Measurements from ENCODE around the gene IL1RL2. TPM values are rescaled to one million over a fixed set of nuclear protein-coding genes. Genes with fewer than 3 reads are reported as not detected.

Gene IL1RL2
- total RNA-seq, 1 experiment from 2014 or later, result not detected

DNA sequence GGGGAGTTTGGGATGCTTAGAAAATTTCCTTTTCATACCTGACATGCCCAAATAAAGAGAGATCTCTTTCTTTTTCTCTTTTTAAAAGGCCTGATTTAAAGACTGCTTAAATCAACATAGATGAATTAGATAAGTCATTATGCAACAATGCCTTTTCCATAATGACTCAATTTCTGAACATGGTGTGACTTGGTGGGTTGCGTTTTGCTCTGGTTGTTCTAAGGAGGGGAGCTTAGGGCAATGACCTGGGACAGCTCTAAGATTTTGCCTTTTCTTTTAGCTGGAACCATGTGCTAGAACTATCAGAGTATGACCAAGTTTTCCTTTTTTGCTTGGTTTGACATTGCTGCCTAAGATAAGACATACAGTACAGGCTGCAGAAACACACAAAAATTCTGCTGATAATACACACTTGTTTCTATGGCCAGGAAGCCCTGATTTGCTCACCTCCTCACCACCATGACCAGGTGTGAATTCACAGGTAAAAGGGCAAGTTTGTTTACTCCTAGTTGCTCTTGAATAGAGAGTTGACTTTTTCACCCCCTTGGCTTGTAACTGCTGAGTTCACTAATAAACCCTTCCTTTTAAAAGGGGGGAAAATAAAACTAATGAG, 66.4 kb downstream of the IL1RL2 start:
- ATAC-seq (no peak), DNase-seq (ENCODE audit: low spot score) (no peak)
- TF ChIP-seq, protein P1, sequence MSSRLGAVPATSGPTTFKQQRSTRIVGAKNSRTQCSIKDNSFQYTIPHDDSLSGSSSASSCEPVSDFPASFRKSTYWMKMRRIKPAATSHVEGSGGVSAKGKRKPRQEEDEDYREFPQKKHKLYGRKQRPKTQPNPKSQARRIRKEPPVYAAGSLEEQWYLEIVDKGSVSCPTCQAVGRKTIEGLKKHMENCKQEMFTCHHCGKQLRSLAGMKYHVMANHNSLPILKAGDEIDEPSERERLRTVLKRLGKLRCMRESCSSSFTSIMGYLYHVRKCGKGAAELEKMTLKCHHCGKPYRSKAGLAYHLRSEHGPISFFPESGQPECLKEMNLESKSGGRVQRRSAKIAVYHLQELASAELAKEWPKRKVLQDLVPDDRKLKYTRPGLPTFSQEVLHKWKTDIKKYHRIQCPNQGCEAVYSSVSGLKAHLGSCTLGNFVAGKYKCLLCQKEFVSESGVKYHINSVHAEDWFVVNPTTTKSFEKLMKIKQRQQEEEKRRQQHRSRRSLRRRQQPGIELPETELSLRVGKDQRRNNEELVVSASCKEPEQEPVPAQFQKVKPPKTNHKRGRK (CRISPR knock-in tag; IDR thresholded peaks at IDR 0.05; ENCODE audit: borderline replicate concordance), result no peak
- TF ChIP-seq, protein P2, sequence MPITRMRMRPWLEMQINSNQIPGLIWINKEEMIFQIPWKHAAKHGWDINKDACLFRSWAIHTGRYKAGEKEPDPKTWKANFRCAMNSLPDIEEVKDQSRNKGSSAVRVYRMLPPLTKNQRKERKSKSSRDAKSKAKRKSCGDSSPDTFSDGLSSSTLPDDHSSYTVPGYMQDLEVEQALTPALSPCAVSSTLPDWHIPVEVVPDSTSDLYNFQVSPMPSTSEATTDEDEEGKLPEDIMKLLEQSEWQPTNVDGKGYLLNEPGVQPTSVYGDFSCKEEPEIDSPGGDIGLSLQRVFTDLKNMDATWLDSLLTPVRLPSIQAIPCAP (CRISPR knock-in tag; IDR thresholded peaks at IDR 0.05), result no peak
- TF ChIP-seq, protein P3, sequence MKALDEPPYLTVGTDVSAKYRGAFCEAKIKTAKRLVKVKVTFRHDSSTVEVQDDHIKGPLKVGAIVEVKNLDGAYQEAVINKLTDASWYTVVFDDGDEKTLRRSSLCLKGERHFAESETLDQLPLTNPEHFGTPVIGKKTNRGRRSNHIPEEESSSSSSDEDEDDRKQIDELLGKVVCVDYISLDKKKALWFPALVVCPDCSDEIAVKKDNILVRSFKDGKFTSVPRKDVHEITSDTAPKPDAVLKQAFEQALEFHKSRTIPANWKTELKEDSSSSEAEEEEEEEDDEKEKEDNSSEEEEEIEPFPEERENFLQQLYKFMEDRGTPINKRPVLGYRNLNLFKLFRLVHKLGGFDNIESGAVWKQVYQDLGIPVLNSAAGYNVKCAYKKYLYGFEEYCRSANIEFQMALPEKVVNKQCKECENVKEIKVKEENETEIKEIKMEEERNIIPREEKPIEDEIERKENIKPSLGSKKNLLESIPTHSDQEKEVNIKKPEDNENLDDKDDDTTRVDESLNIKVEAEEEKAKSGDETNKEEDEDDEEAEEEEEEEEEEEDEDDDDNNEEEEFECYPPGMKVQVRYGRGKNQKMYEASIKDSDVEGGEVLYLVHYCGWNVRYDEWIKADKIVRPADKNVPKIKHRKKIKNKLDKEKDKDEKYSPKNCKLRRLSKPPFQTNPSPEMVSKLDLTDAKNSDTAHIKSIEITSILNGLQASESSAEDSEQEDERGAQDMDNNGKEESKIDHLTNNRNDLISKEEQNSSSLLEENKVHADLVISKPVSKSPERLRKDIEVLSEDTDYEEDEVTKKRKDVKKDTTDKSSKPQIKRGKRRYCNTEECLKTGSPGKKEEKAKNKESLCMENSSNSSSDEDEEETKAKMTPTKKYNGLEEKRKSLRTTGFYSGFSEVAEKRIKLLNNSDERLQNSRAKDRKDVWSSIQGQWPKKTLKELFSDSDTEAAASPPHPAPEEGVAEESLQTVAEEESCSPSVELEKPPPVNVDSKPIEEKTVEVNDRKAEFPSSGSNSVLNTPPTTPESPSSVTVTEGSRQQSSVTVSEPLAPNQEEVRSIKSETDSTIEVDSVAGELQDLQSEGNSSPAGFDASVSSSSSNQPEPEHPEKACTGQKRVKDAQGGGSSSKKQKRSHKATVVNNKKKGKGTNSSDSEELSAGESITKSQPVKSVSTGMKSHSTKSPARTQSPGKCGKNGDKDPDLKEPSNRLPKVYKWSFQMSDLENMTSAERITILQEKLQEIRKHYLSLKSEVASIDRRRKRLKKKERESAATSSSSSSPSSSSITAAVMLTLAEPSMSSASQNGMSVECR (CRISPR knock-in tag; IDR thresholded peaks at IDR 0.05; ENCODE audit: borderline replicate concordance), result no peak
- TF ChIP-seq ZSCAN18 (CRISPR knock-in tag; IDR thresholded peaks at IDR 0.05) (no peak), CDX4 (CRISPR knock-in tag; IDR thresholded peaks at IDR 0.05; ENCODE audit: borderline replicate concordance) (no peak), TCF7 (CRISPR knock-in tag; IDR thresholded peaks at IDR 0.05; ENCODE audit: low read depth) (no peak), ZNF232 (CRISPR knock-in tag; IDR thresholded peaks at IDR 0.05) (no peak), ZBTB21 (CRISPR knock-in tag; IDR thresholded peaks at IDR 0.05; ENCODE audit: borderline replicate concordance) (no peak), HMGA2 (CRISPR knock-in tag; IDR thresholded peaks at IDR 0.05) (no peak), GABPB1 (CRISPR knock-in tag; IDR thresholded peaks at IDR 0.05) (no peak), FOXP1 (CRISPR knock-in tag; IDR thresholded peaks at IDR 0.05; ENCODE audit: borderline replicate concordance) (no peak), IRF2 (CRISPR knock-in tag; IDR thresholded peaks at IDR 0.05; ENCODE audit: borderline replicate concordance, low read depth) (no peak), PRRX2 (CRISPR knock-in tag; IDR thresholded peaks at IDR 0.05) (no peak), SMAD3 (CRISPR knock-in tag; IDR thresholded peaks at IDR 0.05; ENCODE audit: borderline replicate concordance) (no peak), CREM (CRISPR knock-in tag; IDR thresholded peaks at IDR 0.05) (no peak), ERG (CRISPR knock-in tag; IDR thresholded peaks at IDR 0.05) (no peak), ZNF219 (CRISPR knock-in tag; IDR thresholded peaks at IDR 0.05; ENCODE audit: borderline replicate concordance) (no peak)
- TF ChIP-seq, protein P4, sequence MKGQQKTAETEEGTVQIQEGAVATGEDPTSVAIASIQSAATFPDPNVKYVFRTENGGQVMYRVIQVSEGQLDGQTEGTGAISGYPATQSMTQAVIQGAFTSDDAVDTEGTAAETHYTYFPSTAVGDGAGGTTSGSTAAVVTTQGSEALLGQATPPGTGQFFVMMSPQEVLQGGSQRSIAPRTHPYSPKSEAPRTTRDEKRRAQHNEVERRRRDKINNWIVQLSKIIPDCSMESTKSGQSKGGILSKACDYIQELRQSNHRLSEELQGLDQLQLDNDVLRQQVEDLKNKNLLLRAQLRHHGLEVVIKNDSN (CRISPR knock-in tag; IDR thresholded peaks at IDR 0.05), result no peak
- TF ChIP-seq, protein P5, sequence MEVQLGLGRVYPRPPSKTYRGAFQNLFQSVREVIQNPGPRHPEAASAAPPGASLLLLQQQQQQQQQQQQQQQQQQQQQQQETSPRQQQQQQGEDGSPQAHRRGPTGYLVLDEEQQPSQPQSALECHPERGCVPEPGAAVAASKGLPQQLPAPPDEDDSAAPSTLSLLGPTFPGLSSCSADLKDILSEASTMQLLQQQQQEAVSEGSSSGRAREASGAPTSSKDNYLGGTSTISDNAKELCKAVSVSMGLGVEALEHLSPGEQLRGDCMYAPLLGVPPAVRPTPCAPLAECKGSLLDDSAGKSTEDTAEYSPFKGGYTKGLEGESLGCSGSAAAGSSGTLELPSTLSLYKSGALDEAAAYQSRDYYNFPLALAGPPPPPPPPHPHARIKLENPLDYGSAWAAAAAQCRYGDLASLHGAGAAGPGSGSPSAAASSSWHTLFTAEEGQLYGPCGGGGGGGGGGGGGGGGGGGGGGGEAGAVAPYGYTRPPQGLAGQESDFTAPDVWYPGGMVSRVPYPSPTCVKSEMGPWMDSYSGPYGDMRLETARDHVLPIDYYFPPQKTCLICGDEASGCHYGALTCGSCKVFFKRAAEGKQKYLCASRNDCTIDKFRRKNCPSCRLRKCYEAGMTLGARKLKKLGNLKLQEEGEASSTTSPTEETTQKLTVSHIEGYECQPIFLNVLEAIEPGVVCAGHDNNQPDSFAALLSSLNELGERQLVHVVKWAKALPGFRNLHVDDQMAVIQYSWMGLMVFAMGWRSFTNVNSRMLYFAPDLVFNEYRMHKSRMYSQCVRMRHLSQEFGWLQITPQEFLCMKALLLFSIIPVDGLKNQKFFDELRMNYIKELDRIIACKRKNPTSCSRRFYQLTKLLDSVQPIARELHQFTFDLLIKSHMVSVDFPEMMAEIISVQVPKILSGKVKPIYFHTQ (CRISPR knock-in tag; IDR thresholded peaks at IDR 0.05), result no peak
- TF ChIP-seq, protein P6, sequence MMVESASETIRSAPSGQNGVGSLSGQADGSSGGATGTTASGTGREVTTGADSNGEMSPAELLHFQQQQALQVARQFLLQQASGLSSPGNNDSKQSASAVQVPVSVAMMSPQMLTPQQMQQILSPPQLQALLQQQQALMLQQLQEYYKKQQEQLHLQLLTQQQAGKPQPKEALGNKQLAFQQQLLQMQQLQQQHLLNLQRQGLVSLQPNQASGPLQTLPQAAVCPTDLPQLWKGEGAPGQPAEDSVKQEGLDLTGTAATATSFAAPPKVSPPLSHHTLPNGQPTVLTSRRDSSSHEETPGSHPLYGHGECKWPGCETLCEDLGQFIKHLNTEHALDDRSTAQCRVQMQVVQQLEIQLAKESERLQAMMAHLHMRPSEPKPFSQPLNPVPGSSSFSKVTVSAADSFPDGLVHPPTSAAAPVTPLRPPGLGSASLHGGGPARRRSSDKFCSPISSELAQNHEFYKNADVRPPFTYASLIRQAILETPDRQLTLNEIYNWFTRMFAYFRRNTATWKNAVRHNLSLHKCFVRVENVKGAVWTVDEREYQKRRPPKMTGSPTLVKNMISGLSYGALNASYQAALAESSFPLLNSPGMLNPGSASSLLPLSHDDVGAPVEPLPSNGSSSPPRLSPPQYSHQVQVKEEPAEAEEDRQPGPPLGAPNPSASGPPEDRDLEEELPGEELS (CRISPR knock-in tag; IDR thresholded peaks at IDR 0.05), result no peak
- POLR2A ChIA-PET, result no interaction called here
- H3K4me1 Mint-ChIP-seq, result peaks cover 3% of the 10 kb centered on the region; the same call in 1 of the 2 replicates
- no peak overlapping the region for H3K27ac Mint-ChIP-seq
- no peaks in the 10 kb centered on the region for H3K9me3 Mint-ChIP-seq
- no peak overlapping the region for H3K4me3 Mint-ChIP-seq
- H3K27me3 Mint-ChIP-seq (ENCODE audit: low read depth), result peaks cover 37% of the 10 kb centered on the region
- H3K36me3 Mint-ChIP-seq, result no peaks in the 10 kb centered on the region
- CTCF ChIA-PET, result no interaction called here
